ENCODE measurements around the gene ECE1. TPM values are rescaled to one million over a fixed set of nuclear protein-coding genes. Genes with fewer than 3 reads are reported as not detected.

Gene ECE1
- total and polyA plus RNA-seq, 2 of the 13 experiments (the other 11 are each of a cell fraction or from before 2014, with no cell fraction given) = 13.5 to 21.2 TPM

GRCh38 chr1:21176586-21177555 is 113.4 kb downstream of the ECE1 start, which contains the start of gene EIF4G3:
EIF4G3 (minus strand) TSS chr1:21176897; CDS start chr1:21002742, 174,155 bp downstream.
- ChIA-PET POLR2A (no interaction called here), CTCF (ENCODE audit: low intra/inter-chr PET ratio, low total read pairs) (no interaction called here)
- FAIRE-seq = peak; percentile 97
- BruUV-seq (replicated peaks) = no TSS peak
- Histone ChIP-seq H3K4me1 (ENCODE audit: insufficient read depth, low read length) (peaks cover 34% of the 10 kb centered on the region), H3K4me3 (replicated peaks in 1 of 3; ENCODE audit: insufficient read depth in 1 of 3, low read depth in 2 of 3, low read length in 3 of 3) (peak within 1 kb of the TSS; percentile 90 to 95 (median 91)), H3K36me3 (replicated peaks in 1 of 2; ENCODE audit: control insufficient read depth in 1 of 2, insufficient read depth in 2 of 2, low read length in 2 of 2) (no peaks in the 10 kb centered on the region; a peak in 1 of 5 replicates), H3K27me3 (ENCODE audit: control insufficient read depth in 1 of 2, insufficient read depth in 2 of 2, low read length in 2 of 2) (no peaks in the 10 kb centered on the region; a peak in 1 of 5 replicates), H2AFZ (ENCODE audit: low read length) (no peak within 1 kb of the TSS), H3K79me2 (ENCODE audit: insufficient read depth, low read length) (peaks cover 34% of the 10 kb centered on the region), H3K9me3 (ENCODE audit: low read length) (no peaks in the 10 kb centered on the region), H3K9ac (ENCODE audit: insufficient read depth, low read depth, low read length) (peak within 1 kb of the TSS; percentile 79), H3K27ac (ENCODE audit: extremely low read length, insufficient read depth, low read length) (peak within 1 kb of the TSS; percentile 77), H3K4me2 (ENCODE audit: low read depth, low read length) (peak within 1 kb of the TSS; percentile 79), H4K20me1 (ENCODE audit: insufficient read depth, low read length) (no peaks in the 10 kb centered on the region; the same call in 1 of the 2 replicates)
- peak; percentile 95 for ATAC-seq
- peak; percentile 94 for DNase-seq (ENCODE audit: low spot score)
- in situ Hi-C loops (cut with HindIII; ENCODE audit: extremely low pct_ligation_motif_present, low pct_unique_long_range_greater_than_20kb) (loop anchor here (25.0 kb wide), 1 partner anchor 190 kb away; no protein-coding TSS in a partner anchor), intact Hi-C loops (cut with micrococcal nuclease; ENCODE audit: unreplicated experiment) (no loop called here)
- 42% methylated on average over 44 of the region's 90 CpGs for WGBS (ENCODE audit: low lambda C conversion rate)
- TF ChIP-seq MAFF (IDR thresholded peaks at IDR 0.05; ENCODE audit: low read depth, low read length) (no peak), ZNF570 (CRISPR knock-in tag; IDR thresholded peaks at IDR 0.05; ENCODE audit: borderline replicate concordance) (no peak), ZBTB7A (CRISPR knock-in tag; IDR thresholded peaks at IDR 0.05) (no peak), MAFK (conservative IDR thresholded peaks at IDR 0.05 in 1 of 2, IDR thresholded peaks at IDR 0.05 in 1 of 2; ENCODE audit: low read length in 2 of 2) (no peak), MIXL1 (CRISPR knock-in tag; IDR thresholded peaks at IDR 0.05) (no peak), TEAD3 (CRISPR knock-in tag; optimal IDR thresholded peaks at IDR 0.05; ENCODE audit: borderline replicate concordance) (no peak), SETDB1 (CRISPR knock-in tag; IDR thresholded peaks at IDR 0.05; ENCODE audit: borderline replicate concordance) (no peak), ZNF788 (CRISPR knock-in tag; IDR thresholded peaks at IDR 0.05; ENCODE audit: borderline replicate concordance) (peak; percentile 67; the same call in 1 of the 2 replicates), ZNF260 (CRISPR knock-in tag; IDR thresholded peaks at IDR 0.05; ENCODE audit: borderline replicate concordance, low read depth) (no peak), HNF4G (IDR thresholded peaks at IDR 0.05; ENCODE audit: borderline replicate concordance, low read depth, low read length) (peak; percentile 37; the same call in 1 of the 2 replicates), HNF4G (CRISPR knock-in tag; IDR thresholded peaks at IDR 0.05; ENCODE audit: borderline replicate concordance, low read depth) (no peak), ZNF687 (CRISPR knock-in tag; IDR thresholded peaks at IDR 0.05) (peak; percentile 81), CAMTA2 (CRISPR knock-in tag; IDR thresholded peaks at IDR 0.05; ENCODE audit: borderline replicate concordance) (no peak), SRSF9 (IDR thresholded peaks at IDR 0.05; ENCODE audit: borderline replicate concordance, insufficient read depth, low read depth, low read length, poor library complexity, severe bottlenecking) (no peak)

Data from HepG2 (cell line).